ENCODE data around the gene PSD2. TPM values are rescaled to one million over a fixed set of nuclear protein-coding genes. Genes with fewer than 3 reads are reported as not detected.

Gene PSD2
- total and polyA plus RNA-seq, 2 donors from 2014 or later, result 0.09 to 0.13 TPM

DNA sequence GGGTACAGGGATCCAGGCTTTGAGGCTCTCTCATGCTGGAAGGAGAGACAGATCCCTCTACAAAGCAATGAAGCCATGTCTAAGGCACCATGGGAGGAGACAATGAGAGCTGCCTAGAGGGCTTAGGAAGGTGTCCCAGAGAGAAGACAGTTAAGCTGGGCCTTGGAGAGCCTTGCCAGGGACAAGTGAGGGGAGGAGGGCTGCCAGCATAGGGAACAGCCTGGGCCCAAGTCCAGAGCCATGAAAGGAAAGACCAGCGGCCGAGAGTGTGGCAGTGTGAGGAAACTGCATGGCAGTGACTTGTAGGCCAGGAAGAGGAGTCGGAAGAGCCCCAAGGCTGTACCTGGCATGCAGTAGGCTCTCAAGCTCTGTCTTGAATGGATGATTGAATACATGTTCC lies 88.5 kb downstream of the PSD2 start:
- TF ChIP-seq, protein P1, sequence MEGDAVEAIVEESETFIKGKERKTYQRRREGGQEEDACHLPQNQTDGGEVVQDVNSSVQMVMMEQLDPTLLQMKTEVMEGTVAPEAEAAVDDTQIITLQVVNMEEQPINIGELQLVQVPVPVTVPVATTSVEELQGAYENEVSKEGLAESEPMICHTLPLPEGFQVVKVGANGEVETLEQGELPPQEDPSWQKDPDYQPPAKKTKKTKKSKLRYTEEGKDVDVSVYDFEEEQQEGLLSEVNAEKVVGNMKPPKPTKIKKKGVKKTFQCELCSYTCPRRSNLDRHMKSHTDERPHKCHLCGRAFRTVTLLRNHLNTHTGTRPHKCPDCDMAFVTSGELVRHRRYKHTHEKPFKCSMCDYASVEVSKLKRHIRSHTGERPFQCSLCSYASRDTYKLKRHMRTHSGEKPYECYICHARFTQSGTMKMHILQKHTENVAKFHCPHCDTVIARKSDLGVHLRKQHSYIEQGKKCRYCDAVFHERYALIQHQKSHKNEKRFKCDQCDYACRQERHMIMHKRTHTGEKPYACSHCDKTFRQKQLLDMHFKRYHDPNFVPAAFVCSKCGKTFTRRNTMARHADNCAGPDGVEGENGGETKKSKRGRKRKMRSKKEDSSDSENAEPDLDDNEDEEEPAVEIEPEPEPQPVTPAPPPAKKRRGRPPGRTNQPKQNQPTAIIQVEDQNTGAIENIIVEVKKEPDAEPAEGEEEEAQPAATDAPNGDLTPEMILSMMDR (IDR thresholded peaks at IDR 0.05; ENCODE audit: borderline replicate concordance, extremely low read depth, insufficient read depth), result no peak
- FAIRE-seq (no peak), DNase-seq (no peak)
- H3K9me3 ChIP-seq (ENCODE audit: control insufficient read depth in 2 of 3, insufficient read depth in 1 of 3, low read length in 3 of 3), result no peaks in the 10 kb centered on the region
- H3K27me3 ChIP-seq (ENCODE audit: control insufficient read depth, insufficient read depth, low read length), result no peaks in the 10 kb centered on the region
- no peak overlapping the region for H3K4me3 ChIP-seq (ENCODE audit: low read length in 3 of 3)
- H3K36me3 ChIP-seq (ENCODE audit: control insufficient read depth in 2 of 3, insufficient read depth in 3 of 3, low read length in 3 of 3), result peaks cover 0 to 4% (median 0%) of the 10 kb centered on the region in 3 donors
- H3K4me1 ChIP-seq (ENCODE audit: control insufficient read depth in 2 of 3, insufficient read depth in 2 of 3, low read depth in 1 of 3, low read length in 3 of 3), result peaks cover 0 to 18% (median 4%) of the 10 kb centered on the region in 3 donors
- H3K9ac ChIP-seq (ENCODE audit: low read length in 3 of 3), result no peak overlapping the region
- intact Hi-C loops (cut with DNase I), result no loop called here
- H3K27ac ChIP-seq (ENCODE audit: low read depth in 2 of 2, low read length in 2 of 2), result no peak overlapping the region

DNA sequence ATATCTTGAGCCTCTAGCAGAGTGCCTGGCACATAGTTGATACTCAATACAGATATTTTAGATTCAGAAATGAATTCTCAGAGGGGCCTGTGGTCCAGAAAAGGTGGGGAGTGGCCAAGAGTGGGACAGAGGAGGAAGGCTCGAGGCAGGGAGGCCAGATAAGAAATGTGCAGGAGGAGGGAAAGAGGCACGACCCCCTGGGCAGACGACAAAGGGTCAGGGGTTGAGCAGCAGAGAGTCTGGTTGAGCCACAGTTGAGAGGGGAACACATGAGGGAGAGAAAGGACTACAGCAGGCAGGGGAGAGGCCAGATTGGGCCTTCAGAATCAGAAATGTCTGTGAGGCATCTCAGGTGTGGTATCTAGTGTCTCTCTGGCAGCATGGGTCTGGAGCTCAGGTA lies 89.1 kb downstream of the PSD2 start:
- H3K9me3 ChIP-seq (ENCODE audit: control insufficient read depth in 2 of 3, insufficient read depth in 1 of 3, low read length in 3 of 3), result no peaks in the 10 kb centered on the region
- intact Hi-C loops (cut with DNase I), result no loop called here
- no peak overlapping the region for H3K9ac ChIP-seq (ENCODE audit: low read length in 3 of 3)
- FAIRE-seq (no peak), DNase-seq (no peak)
- H3K36me3 ChIP-seq (ENCODE audit: control insufficient read depth in 2 of 3, insufficient read depth in 3 of 3, low read length in 3 of 3), result peaks cover 0 to 4% (median 0%) of the 10 kb centered on the region in 3 donors
- H3K4me1 ChIP-seq (ENCODE audit: control insufficient read depth in 2 of 3, insufficient read depth in 2 of 3, low read depth in 1 of 3, low read length in 3 of 3), result peaks cover 0 to 13% (median 4%) of the 10 kb centered on the region in 3 donors
- H3K4me3 ChIP-seq (ENCODE audit: low read length in 3 of 3), result no peak overlapping the region
- no peaks in the 10 kb centered on the region for H3K27me3 ChIP-seq (ENCODE audit: control insufficient read depth, insufficient read depth, low read length)
- TF ChIP-seq, protein P1 (IDR thresholded peaks at IDR 0.05; ENCODE audit: borderline replicate concordance, extremely low read depth, insufficient read depth), result no peak
- H3K27ac ChIP-seq (ENCODE audit: low read depth in 2 of 2, low read length in 2 of 2), result no peak overlapping the region

DNA sequence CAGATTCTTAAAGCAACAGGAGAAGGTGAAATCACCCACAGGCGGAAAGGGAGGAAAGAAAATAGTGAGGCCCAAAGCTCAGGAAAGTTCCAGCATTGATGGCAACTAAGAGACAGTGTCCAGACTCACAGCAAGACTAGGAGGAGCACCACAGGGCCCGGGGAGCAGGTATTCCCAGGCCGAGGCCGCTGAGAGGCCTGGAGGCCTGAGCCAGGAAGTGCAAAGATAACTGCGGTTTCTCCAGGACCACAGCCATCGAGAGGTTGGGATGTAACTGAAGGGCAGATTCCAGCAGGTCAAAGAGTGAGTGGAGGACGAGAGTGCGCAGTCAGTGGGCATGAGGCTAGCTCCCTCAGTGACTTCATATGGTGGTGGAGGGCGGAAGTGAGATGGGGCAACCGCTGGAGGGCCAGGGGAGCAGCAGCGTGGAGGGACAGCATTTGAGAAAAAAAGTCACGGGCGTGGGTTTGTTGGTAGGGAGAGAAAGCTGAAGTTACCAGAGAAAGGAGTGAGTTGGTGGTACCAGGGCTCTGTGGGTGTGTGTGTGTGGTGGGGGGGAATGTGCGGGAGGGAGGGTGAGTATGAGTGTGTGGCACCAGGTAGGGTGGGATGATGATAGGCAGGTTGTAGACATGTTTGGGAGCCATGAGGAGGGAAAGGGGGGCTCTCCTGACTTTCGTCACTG lies 89.7 kb downstream of the PSD2 start:
- Histone ChIP-seq H3K9ac (ENCODE audit: low read length in 3 of 3) (no peak overlapping the region), H3K9me3 (ENCODE audit: control insufficient read depth in 2 of 3, insufficient read depth in 1 of 3, low read length in 3 of 3) (no peaks in the 10 kb centered on the region), H3K27me3 (ENCODE audit: control insufficient read depth, insufficient read depth, low read length) (no peaks in the 10 kb centered on the region), H3K36me3 (ENCODE audit: control insufficient read depth in 2 of 3, insufficient read depth in 3 of 3, low read length in 3 of 3) (peaks cover 0 to 4% (median 0%) of the 10 kb centered on the region in 3 donors), H3K4me3 (ENCODE audit: low read length in 3 of 3) (no peak overlapping the region), H3K27ac (ENCODE audit: low read depth in 2 of 2, low read length in 2 of 2) (no peak overlapping the region), H3K4me1 (ENCODE audit: control insufficient read depth in 2 of 3, insufficient read depth in 2 of 3, low read depth in 1 of 3, low read length in 3 of 3) (peaks cover 0 to 7% (median 0%) of the 10 kb centered on the region in 3 donors)
- DNase-seq (no peak), FAIRE-seq (no peak)
- intact Hi-C loops (cut with DNase I), result no loop called here
- TF ChIP-seq, protein P1 (IDR thresholded peaks at IDR 0.05; ENCODE audit: borderline replicate concordance, extremely low read depth, insufficient read depth), result no peak

All from kidney (tissue), 14 donors.